Left cardiac atrium (tissue), 4 donors: ENCODE measurements around the gene PRDM11. TPM values are rescaled to one million over a fixed set of nuclear protein-coding genes. Genes with fewer than 3 reads are reported as not detected.

Source experiments
- ATAC-seq, 2 donors: fragments of 200-7000 bp; cut with Tn5 transposase; one replicate each; pipeline ENCODE4 v1.9.1; 2020; ENCODE audit warnings: mild to moderate bottlenecking in 2 of 2, moderate library complexity in 2 of 2
- DNase-seq: peaks from one replicate; pipeline ENCODE4 v3.0.0-alpha.2; 2020
- intact Hi-C, 2 donors: fragments of 100-400 bp; cut with DNase I; formaldehyde crosslinking; loops; one replicate each; pipeline versions ENCODE4 v1.14.1 to v1.15.1; 2022 to 2023
- total RNA-seq, 2 donors: library from RNA; stranded (reverse); fragmentation: NEBNext Ultra II Directional; extraction: Animal tissue kit (Norgen Biotek cat#: 25700); gene quantifications; one replicate each; pipeline ENCODE4 v1.2.1, GENCODE V29; 2021
- donor health status: DM: no; HTN: yes; CAD: no.
- donor health status: DM: no; HTN: yes; CAD: no; lungs with severe emphysema.
- donor health status: DM: yes; HTN: yes; CAD: no.
- donor health status: Dilated cardiomyopathy.

Gene PRDM11
- total RNA-seq, 2 donors from 2014 or later: 16.1 to 16.3 TPM

- intact Hi-C loops: loop anchor here in 1 of 2 donors (2.0 kb wide), 1 partner anchor 35 kb away; the partner anchor contains the start of gene PRDM11
- ATAC-seq: no peak
- DNase-seq: no peak
These were observed 35.6 kb downstream of the PRDM11 start for GRCh38 chr11:45181889-45182550.

DNA sequence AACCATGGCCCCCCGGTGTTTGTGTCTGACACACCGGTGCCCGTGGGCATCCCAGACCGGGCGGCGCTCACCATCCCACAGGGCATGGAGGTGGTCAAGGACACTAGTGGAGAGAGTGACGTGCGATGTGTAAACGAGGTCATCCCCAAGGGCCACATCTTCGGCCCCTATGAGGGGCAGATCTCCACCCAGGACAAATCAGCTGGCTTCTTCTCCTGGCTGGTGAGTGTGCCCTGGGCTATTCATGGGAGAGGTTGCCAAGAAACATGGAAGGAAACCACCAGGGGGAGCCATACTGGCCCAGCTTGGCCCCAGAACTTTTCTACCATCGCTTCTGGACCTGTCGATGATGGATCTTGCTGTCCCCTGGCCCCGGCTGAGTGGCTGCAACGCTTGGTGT, 36.5 kb downstream of the PRDM11 start:
- intact Hi-C loops: no loop called here
- DNase-seq: no peak
- ATAC-seq: no peak

DNA sequence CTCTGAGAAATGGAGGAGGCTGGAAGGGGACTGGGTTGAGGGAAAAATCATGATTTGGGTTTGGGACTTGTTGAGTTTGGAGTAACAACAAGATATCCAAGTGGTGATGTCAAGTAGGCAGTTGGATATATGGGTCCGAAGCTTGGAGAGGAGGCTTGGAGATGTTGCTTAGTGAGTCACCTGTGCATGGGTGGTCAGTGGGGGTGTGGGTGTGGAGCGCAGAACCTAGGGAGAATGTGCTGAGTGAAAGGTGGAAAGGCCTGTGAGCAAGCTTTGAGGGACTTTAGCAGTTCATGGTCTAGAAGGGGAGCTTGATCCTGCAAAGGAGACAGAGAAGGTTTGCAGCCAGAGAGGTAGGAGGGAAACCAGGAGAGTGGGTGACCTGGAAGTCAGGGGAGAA, 38.2 kb downstream of the PRDM11 start:
- intact Hi-C loops: no loop called here
- DNase-seq: no peak
- no peak for ATAC-seq

GRCh38 chr11:45185228-45185729, 38.8 kb downstream of the PRDM11 start:
- intact Hi-C loops: no loop called here
- ATAC-seq (no peak), DNase-seq (no peak)

- DNase-seq (no peak), ATAC-seq (no peak)
- intact Hi-C loops: no loop called here
These were observed 40.9 kb downstream of the PRDM11 start for GRCh38 chr11:45187375-45187774.

- ATAC-seq (no peak), DNase-seq (no peak)
- intact Hi-C loops: no loop called here
These were observed 41.7 kb downstream of the PRDM11 start for GRCh38 chr11:45188127-45188526.

DNA sequence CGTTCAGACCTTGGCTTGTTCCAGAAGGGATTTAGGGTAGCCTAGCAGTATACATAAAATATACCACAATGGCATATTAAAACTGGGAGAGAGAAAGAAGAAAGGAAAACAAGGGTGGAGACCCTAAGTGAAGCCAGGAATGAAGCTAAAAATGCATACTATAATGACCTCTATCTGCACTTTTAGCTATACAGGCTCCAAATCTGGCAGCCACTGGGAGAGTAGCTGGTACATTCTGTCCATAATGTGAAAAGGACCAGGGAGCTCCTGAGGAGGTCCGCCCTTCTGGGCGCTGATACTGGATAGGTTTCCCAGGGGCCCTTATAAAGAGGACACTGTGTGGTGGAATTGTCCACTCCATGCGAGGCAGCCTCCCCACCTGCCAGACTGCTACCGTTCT, 42.8 kb downstream of the PRDM11 start:
- no peak for DNase-seq
- ATAC-seq: no peak
- intact Hi-C loops: no loop called here

DNA sequence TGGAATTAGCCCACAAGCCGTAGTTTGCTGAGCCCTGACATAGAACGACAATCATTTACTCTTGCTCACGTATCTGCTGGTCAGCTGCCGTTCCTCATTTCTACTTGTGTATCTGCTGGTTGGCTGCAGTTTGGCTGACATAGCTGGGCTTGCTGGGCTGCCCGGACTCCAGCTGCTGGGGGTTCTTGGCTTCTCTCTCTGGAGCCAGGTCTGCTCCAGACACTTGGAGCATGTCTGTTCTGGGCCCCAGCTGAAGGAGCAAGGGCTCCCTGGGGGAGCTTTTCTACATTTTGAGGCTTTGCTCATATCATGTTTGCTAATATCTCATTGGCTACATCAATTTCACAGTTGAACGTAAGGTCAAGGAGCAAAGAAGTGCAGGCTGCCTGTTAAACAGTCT, 47.3 kb downstream of the PRDM11 start:
- peak; percentile 88 to 90 for ATAC-seq
- no peak for DNase-seq

DNA sequence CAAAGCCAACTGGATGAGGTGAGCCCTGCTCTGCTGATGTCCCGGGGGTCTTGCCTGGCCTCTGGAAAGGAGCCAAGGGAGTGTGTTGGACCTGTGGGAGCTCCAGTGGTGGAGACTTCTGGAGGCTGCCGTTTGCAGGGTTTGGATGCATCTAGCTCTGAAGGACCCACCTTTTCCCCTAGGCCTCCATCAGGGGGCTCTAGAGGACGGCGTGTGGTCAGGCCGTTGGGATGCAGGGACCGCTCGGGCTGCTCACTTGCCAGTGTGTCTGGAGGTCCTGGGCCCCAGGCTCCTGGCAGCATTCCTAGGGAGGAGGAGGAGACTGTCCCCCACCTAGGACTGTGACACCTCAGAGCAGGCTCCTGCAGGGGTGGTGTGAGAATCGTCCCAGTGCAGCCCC, 58.3 kb downstream of the PRDM11 start:
- DNase-seq (no peak), ATAC-seq (no peak)
- intact Hi-C loops: loop anchor here (10.0 kb wide), 2 partner anchors 90 to 120 kb away; no protein-coding TSS in a partner anchor

More for the DNA sequence above, 47.3 kb downstream of the PRDM11 start:
- intact Hi-C loops: no loop called here

GRCh38 chr11:45205978-45206377, 59.5 kb downstream of the PRDM11 start:
- DNase-seq (no peak), ATAC-seq (no peak)
- intact Hi-C loops: loop anchor here (10.0 kb wide), 2 partner anchors 89 to 119 kb away; no protein-coding TSS in a partner anchor

DNA sequence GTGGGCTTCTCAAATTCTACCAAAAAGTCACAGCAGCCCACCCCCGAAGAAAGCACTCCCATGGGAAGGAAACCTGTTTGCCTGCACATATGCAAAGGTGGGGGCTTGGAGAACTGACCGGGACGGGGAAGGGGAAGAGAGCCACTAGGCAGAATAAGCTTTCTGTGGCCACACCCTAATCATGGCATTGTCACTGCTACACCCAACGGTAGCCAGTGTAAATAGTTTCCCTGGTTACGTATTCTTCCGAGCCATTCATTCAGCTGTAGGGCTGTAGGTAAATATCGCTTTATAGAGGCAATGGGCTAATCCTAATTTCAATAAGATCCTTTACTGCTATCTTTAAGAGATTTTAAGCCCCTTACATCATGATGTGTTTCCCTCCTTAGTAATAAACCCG, 61.7 kb downstream of the PRDM11 start:
- ATAC-seq: no peak
- DNase-seq: no peak
- intact Hi-C loops: loop anchor here (10.0 kb wide), 2 partner anchors 87 to 117 kb away; no protein-coding TSS in a partner anchor

GRCh38 chr11:45209000-45209879, 62.8 kb downstream of the PRDM11 start:
- DNase-seq (no peak), ATAC-seq (no peak)
- intact Hi-C loops: loop anchor here (10.0 kb wide), 2 partner anchors 86 to 116 kb away; no protein-coding TSS in a partner anchor

- peak; percentile 94 to 95 for ATAC-seq
- peak; percentile 94 for DNase-seq
- intact Hi-C loops: loop anchor here (10.0 kb wide), 2 partner anchors 85 to 115 kb away; no protein-coding TSS in a partner anchor
These were observed 63.7 kb downstream of the PRDM11 start for GRCh38 chr11:45209891-45210699.

- ATAC-seq (peak in 1 of 2 donors; percentile 2), DNase-seq (peak; percentile 30)
- intact Hi-C loops: no loop called here
These were observed 64.4 kb downstream of the PRDM11 start for GRCh38 chr11:45210846-45211245.

GRCh38 chr11:45211732-45212131, 65.3 kb downstream of the PRDM11 start:
- no peak for DNase-seq
- no peak for ATAC-seq
- intact Hi-C loops: no loop called here

DNA sequence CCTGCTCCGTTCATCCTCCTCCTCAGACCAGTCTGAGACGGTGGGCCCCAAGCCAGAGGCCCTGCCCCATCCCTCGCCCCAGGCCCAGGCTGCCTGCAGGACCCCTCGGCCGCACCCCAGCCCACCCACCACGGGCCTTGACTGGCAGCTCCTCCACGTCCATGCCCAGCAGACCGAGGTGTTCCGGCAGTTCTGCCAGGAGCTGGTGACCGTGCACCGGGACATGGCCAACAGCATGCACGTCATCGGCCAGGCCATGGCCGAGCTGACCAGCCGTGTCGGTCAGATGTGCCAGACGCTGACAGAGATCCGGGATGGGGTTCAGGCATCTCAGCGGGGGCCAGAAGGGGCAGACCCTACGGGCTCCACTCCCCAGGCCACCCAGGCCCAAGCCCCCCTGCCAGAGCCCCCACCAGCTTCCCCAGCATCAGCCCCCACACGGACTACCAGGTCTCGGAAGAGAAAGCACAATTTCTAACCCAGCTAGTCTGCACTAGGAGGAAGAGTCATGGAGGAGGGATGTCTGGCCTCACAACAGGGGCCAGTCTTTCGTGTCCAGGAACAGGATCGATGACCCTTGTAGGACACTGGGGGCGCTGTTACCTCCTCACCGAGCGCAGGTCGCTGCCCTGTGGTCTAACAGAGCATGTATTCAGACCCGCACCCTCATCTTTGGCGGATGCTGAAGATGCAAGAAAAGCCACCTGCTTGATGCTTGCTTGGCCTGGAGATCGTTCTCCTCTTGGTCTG, 66.3 kb downstream of the PRDM11 start:
- intact Hi-C loops: no loop called here
- ATAC-seq (no peak), DNase-seq (no peak)

- no peak for DNase-seq
- ATAC-seq: no peak
- intact Hi-C loops: no loop called here
These were observed 66.9 kb downstream of the PRDM11 start for GRCh38 chr11:45213316-45213665.

GRCh38 chr11:45213717-45214116, 67.3 kb downstream of the PRDM11 start:
- DNase-seq: no peak
- intact Hi-C loops: no loop called here
- no peak for ATAC-seq
